HG02884 (cell line): ENCODE data around the gene CBX7.

Experiments used
- ATAC-seq: cut with Tn5 transposase; IDR thresholded peaks from one replicate; pipeline ENCODE4 v1.9.1; 2021; ENCODE audit warnings: mild to moderate bottlenecking, moderate library complexity; ENCODE audit not compliant: unreplicated experiment

The CBX7 gene

GRCh38 chr22:39128508-39128907 lies 24.0 kb downstream of the CBX7 start:
- no peak for ATAC-seq

GRCh38 chr22:39125622-39126021 lies 26.9 kb downstream of the CBX7 start:
- ATAC-seq: no peak

GRCh38 chr22:39123751-39124581 lies 28.5 kb downstream of the CBX7 start:
- no peak for ATAC-seq

- ATAC-seq: no peak
Observed at GRCh38 chr22:39122772-39123470, 29.6 kb downstream of the CBX7 start.

- no peak for ATAC-seq
Observed at GRCh38 chr22:39120983-39121382, 31.5 kb downstream of the CBX7 start.

- ATAC-seq: no peak
Observed at GRCh38 chr22:39117585-39118191, 34.8 kb downstream of the CBX7 start.

- no peak for ATAC-seq
Observed at GRCh38 chr22:39115977-39116621, 36.4 kb downstream of the CBX7 start.

GRCh38 chr22:39115570-39115969 lies 36.9 kb downstream of the CBX7 start:
- no peak for ATAC-seq

- no peak for ATAC-seq
Observed at GRCh38 chr22:39114112-39114511, 38.4 kb downstream of the CBX7 start.

GRCh38 chr22:39110631-39111561 lies 41.6 kb downstream of the CBX7 start:
- no peak for ATAC-seq

- no peak for ATAC-seq
Observed at GRCh38 chr22:39109361-39109760, 43.1 kb downstream of the CBX7 start.

GRCh38 chr22:39108487-39108886 lies 44.0 kb downstream of the CBX7 start:
- ATAC-seq: no peak

- ATAC-seq: no peak
Observed at GRCh38 chr22:39106326-39106725, 46.2 kb downstream of the CBX7 start.

- ATAC-seq: no peak
Observed at GRCh38 chr22:39103431-39103830, 49.0 kb downstream of the CBX7 start.

- no peak for ATAC-seq
Observed at GRCh38 chr22:39101226-39101625, 51.3 kb downstream of the CBX7 start.

- no peak for ATAC-seq
Observed at GRCh38 chr22:39098576-39098975, 53.9 kb downstream of the CBX7 start.

GRCh38 chr22:39098026-39098425 lies 54.5 kb downstream of the CBX7 start:
- no peak for ATAC-seq

- no peak for ATAC-seq
Observed at GRCh38 chr22:39097098-39098020, 55.1 kb downstream of the CBX7 start, which contains the start of gene APOBEC3H. APOBEC3H (plus strand) TSS chr22:39097244; CDS start chr22:39100279, 3,035 bp downstream.

- no peak for ATAC-seq
Observed at GRCh38 chr22:39095971-39096370, 56.5 kb downstream of the CBX7 start.
